HG02884 (cell line): ENCODE data around the gene RNASE13.
"Not testable (repeated sequence)": the region's sequence is repeated elsewhere in the genome, so short reads cannot be mapped to it uniquely, and the experiment has no call there.

Source experiments
- ATAC-seq: cut with Tn5 transposase; IDR thresholded peaks from one replicate; pipeline ENCODE4 v1.9.1; 2021; ENCODE audit warnings: mild to moderate bottlenecking, moderate library complexity; ENCODE audit not compliant: unreplicated experiment

The RNASE13 gene

GRCh38 chr14:21042918-21043317, 8.3 kb upstream of the RNASE13 start:
- no peak for ATAC-seq

- ATAC-seq: no peak
These were observed 7.2 kb upstream of the RNASE13 start, which contains the start of gene RNASE7 for GRCh38 chr14:21041676-21042433. TSS of gene RNASE7 (plus strand) at chr14:21042362. CDS start at chr14:21042993, 631 bp downstream.

GRCh38 chr14:21040941-21041340, 6.3 kb upstream of the RNASE13 start:
- not testable (repeated sequence) for ATAC-seq

- ATAC-seq: no peak
These were observed 5.8 kb upstream of the RNASE13 start for GRCh38 chr14:21040370-21040925.

GRCh38 chr14:21039585-21040369, 5.2 kb upstream of the RNASE13 start:
- no peak for ATAC-seq

- no peak for ATAC-seq
These were observed 4.1 kb upstream of the RNASE13 start for GRCh38 chr14:21038441-21039422.

GRCh38 chr14:21037156-21037555, 2.5 kb upstream of the RNASE13 start:
- no peak for ATAC-seq

GRCh38 chr14:21036751-21037150, 2.1 kb upstream of the RNASE13 start:
- ATAC-seq: no peak

- no peak for ATAC-seq
These were observed 1.4 kb downstream of the RNASE13 start for GRCh38 chr14:21033133-21033698.

- ATAC-seq: no peak
These were observed 2.1 kb downstream of the RNASE13 start for GRCh38 chr14:21032326-21033132.

- ATAC-seq: no peak
These were observed 4.1 kb downstream of the RNASE13 start for GRCh38 chr14:21030531-21030930.

- ATAC-seq: no peak
These were observed 4.7 kb downstream of the RNASE13 start, which contains the start of gene TPPP2 for GRCh38 chr14:21029917-21030316. TSS of gene TPPP2 (plus strand) at chr14:21030217. CDS start at chr14:21030582, 365 bp downstream.

GRCh38 chr14:21026988-21027315, 7.7 kb downstream of the RNASE13 start:
- ATAC-seq: no peak

GRCh38 chr14:21026274-21026987, 8.2 kb downstream of the RNASE13 start:
- no peak for ATAC-seq

- no peak for ATAC-seq
These were observed 9.0 kb downstream of the RNASE13 start for GRCh38 chr14:21025371-21026273.

- ATAC-seq: no peak
These were observed 9.8 kb downstream of the RNASE13 start, which contains the start of gene NDRG2 for GRCh38 chr14:21024585-21025370. TSS of gene NDRG2 (minus strand) at chr14:21025061. CDS start at chr14:21023315, 1,746 bp downstream.
